Stimulated activated naive CD8-positive, alpha-beta T cell treated with anti-CD3 and anti-CD28 coated beads, Interleukin-15, Interleukin-2, amounts not matched to agents 100 ng/mL and 50 ng/mL, for 24 hours (primary cell): ENCODE results near the gene GADD45GIP1.
"Not testable (repeated sequence)": the region's sequence is repeated elsewhere in the genome, so short reads cannot be mapped to it uniquely, and the experiment has no call there.

ENCODE experiments used
- H3K27ac Mint-ChIP-seq: one replicate; pipeline ENCODE4 v1.8.0; 2021; ENCODE audit warnings: mild to moderate bottlenecking, mixed read lengths
- H3K27me3 Mint-ChIP-seq: one replicate; pipeline ENCODE4 v1.8.0; 2021; ENCODE audit warnings: mixed read lengths
- H3K36me3 Mint-ChIP-seq: one replicate; pipeline ENCODE4 v1.8.0; 2021; ENCODE audit warnings: low read depth, mixed read lengths
- H3K4me1 Mint-ChIP-seq: one replicate; pipeline ENCODE4 v1.8.0; 2021; ENCODE audit warnings: low read depth, mixed read lengths
- H3K4me3 Mint-ChIP-seq: one replicate; pipeline ENCODE4 v1.8.0; 2021; ENCODE audit warnings: mild to moderate bottlenecking, mixed read lengths
- H3K9me3 Mint-ChIP-seq: one replicate; pipeline ENCODE4 v1.8.0; 2021; ENCODE audit warnings: mixed read lengths

GADD45GIP1 gene

GRCh38 chr19:12954612-12954962, 2.4 kb downstream of the GADD45GIP1 start:
- Mint-ChIP-seq H3K9me3 (no peaks in the 10 kb centered on the region), H3K27me3 (no peaks in the 10 kb centered on the region), H3K27ac (peak overlapping the region; percentile 80), H3K4me1 (peaks cover 34% of the 10 kb centered on the region), H3K4me3 (no peak overlapping the region), H3K36me3 (peaks cover 50% of the 10 kb centered on the region)

GRCh38 chr19:12953799-12954611, 3.0 kb downstream of the GADD45GIP1 start:
- no peaks in the 10 kb centered on the region for H3K9me3 Mint-ChIP-seq
- peak overlapping the region; percentile 80 for H3K27ac Mint-ChIP-seq
- peak overlapping the region; percentile 37 for H3K4me3 Mint-ChIP-seq
- peaks cover 54% of the 10 kb centered on the region for H3K36me3 Mint-ChIP-seq
- peaks cover 34% of the 10 kb centered on the region for H3K4me1 Mint-ChIP-seq
- H3K27me3 Mint-ChIP-seq, result no peaks in the 10 kb centered on the region

- Mint-ChIP-seq H3K36me3 (peaks cover 59% of the 10 kb centered on the region), H3K27ac (no peak overlapping the region), H3K4me3 (no peak overlapping the region), H3K4me1 (peaks cover 34% of the 10 kb centered on the region), H3K9me3 (no peaks in the 10 kb centered on the region), H3K27me3 (no peaks in the 10 kb centered on the region)
Observed at GRCh38 chr19:12953138-12953798, 3.8 kb downstream of the GADD45GIP1 start.

- peaks cover 64% of the 10 kb centered on the region for H3K36me3 Mint-ChIP-seq
- H3K4me3 Mint-ChIP-seq, result no peak overlapping the region
- H3K4me1 Mint-ChIP-seq, result peaks cover 37% of the 10 kb centered on the region
- peak overlapping the region; percentile 49 for H3K27ac Mint-ChIP-seq
- H3K27me3 Mint-ChIP-seq, result no peaks in the 10 kb centered on the region
- H3K9me3 Mint-ChIP-seq, result no peaks in the 10 kb centered on the region
Observed at GRCh38 chr19:12952488-12953137, 4.4 kb downstream of the GADD45GIP1 start.

GRCh38 chr19:12952050-12952449, 5.0 kb downstream of the GADD45GIP1 start:
- H3K9me3 Mint-ChIP-seq, H3K27me3 Mint-ChIP-seq, H3K4me3 Mint-ChIP-seq: not testable (repeated sequence)
- peaks cover 67% of the 10 kb centered on the region for H3K36me3 Mint-ChIP-seq
- peak overlapping the region; percentile 49 for H3K27ac Mint-ChIP-seq
- peaks cover 40% of the 10 kb centered on the region for H3K4me1 Mint-ChIP-seq

GRCh38 chr19:12949363-12950283, 7.4 kb downstream of the GADD45GIP1 start:
- H3K36me3 Mint-ChIP-seq, result peaks cover 72% of the 10 kb centered on the region
- peak overlapping the region; percentile 63 for H3K27ac Mint-ChIP-seq
- peaks cover 43% of the 10 kb centered on the region for H3K4me1 Mint-ChIP-seq
- H3K4me3 Mint-ChIP-seq, result no peak overlapping the region
- H3K9me3 Mint-ChIP-seq, result no peaks in the 10 kb centered on the region
- no peaks in the 10 kb centered on the region for H3K27me3 Mint-ChIP-seq

GRCh38 chr19:12948612-12949362, 8.2 kb downstream of the GADD45GIP1 start:
- no peak overlapping the region for H3K4me3 Mint-ChIP-seq
- peaks cover 43% of the 10 kb centered on the region for H3K4me1 Mint-ChIP-seq
- H3K27me3 Mint-ChIP-seq, result no peaks in the 10 kb centered on the region
- peaks cover 76% of the 10 kb centered on the region for H3K36me3 Mint-ChIP-seq
- H3K27ac Mint-ChIP-seq, result peak overlapping the region; percentile 52
- H3K9me3 Mint-ChIP-seq, result no peaks in the 10 kb centered on the region

- Mint-ChIP-seq H3K36me3 (peaks cover 80% of the 10 kb centered on the region), H3K9me3 (no peaks in the 10 kb centered on the region), H3K4me3 (peak overlapping the region; percentile 93), H3K27me3 (no peaks in the 10 kb centered on the region), H3K27ac (peak overlapping the region; percentile 90), H3K4me1 (peaks cover 49% of the 10 kb centered on the region)
Observed at GRCh38 chr19:12947702-12948611, 9.1 kb downstream of the GADD45GIP1 start.

GRCh38 chr19:12946731-12947496, 10.1 kb downstream of the GADD45GIP1 start:
- Mint-ChIP-seq H3K4me1 (peaks cover 59% of the 10 kb centered on the region), H3K27ac (peak overlapping the region; percentile 90), H3K9me3 (no peaks in the 10 kb centered on the region), H3K4me3 (peak overlapping the region; percentile 93), H3K27me3 (no peaks in the 10 kb centered on the region), H3K36me3 (peaks cover 86% of the 10 kb centered on the region)

GRCh38 chr19:12946092-12946721, 10.8 kb downstream of the GADD45GIP1 start:
- Mint-ChIP-seq H3K27ac (peak overlapping the region; percentile 90), H3K4me3 (peak overlapping the region; percentile 93), H3K4me1 (peaks cover 65% of the 10 kb centered on the region), H3K9me3 (no peaks in the 10 kb centered on the region), H3K27me3 (no peaks in the 10 kb centered on the region), H3K36me3 (peaks cover 86% of the 10 kb centered on the region)

- H3K4me3 Mint-ChIP-seq, result peak within 1 kb of the TSS; percentile 93
- peaks cover 68% of the 10 kb centered on the region for H3K4me1 Mint-ChIP-seq
- no peaks in the 10 kb centered on the region for H3K27me3 Mint-ChIP-seq
- H3K27ac Mint-ChIP-seq, result peak within 1 kb of the TSS; percentile 90
- peaks cover 86% of the 10 kb centered on the region for H3K36me3 Mint-ChIP-seq
- no peaks in the 10 kb centered on the region for H3K9me3 Mint-ChIP-seq
Observed at GRCh38 chr19:12945479-12946091, 11.4 kb downstream of the GADD45GIP1 start, which contains the start of gene RAD23A. RAD23A (plus strand) TSS chr19:12945862; CDS start chr19:12945949, 87 bp downstream.
